IMR-90 (cell line): ENCODE measurements around the gene NCS1. TPM values are rescaled to one million over a fixed set of nuclear protein-coding genes. Genes with fewer than 3 reads are reported as not detected.

ENCODE experiments used
- ATAC-seq: fragments of 200-7000 bp; cut with Tn5 transposase; 2 replicates; pipeline ENCODE4 v1.9.1; 2020; ENCODE audit warnings: low read depth, mild to moderate bottlenecking, moderate library complexity
- BruUV-seq: library from RNA; stranded (reverse); fragments of 400-500 nt; replicated peaks from 2 replicates; lab custom pipeline; 2021; lab: Mats Ljungman, UMichigan
- CTCF ChIA-PET: fragments of 300-600 bp; formaldehyde crosslinking; extraction: SDS; loops from one replicate; lab custom pipeline; 2021; ENCODE audit warnings: antibody characterized with exemption; lab: Yijun Ruan, JAX
- POLR2A ChIA-PET: fragments of 300-600 bp; sonication (Branson Sonifier 250); formaldehyde crosslinking; loops from one replicate; lab custom pipeline; 2022; ENCODE audit warnings: antibody characterized with exemption; ENCODE audit not compliant: unreplicated experiment; lab: Charles Lee
- DNase-seq: peaks from one replicate; pipeline ENCODE4 v3.0.0; 2013
- H2AFZ ChIP-seq: replicated peaks from 2 replicates; pipeline ENCODE3; 2013; ENCODE audit warnings: low read length, mild to moderate bottlenecking; ENCODE audit not compliant: poor library complexity
- H2AK5ac ChIP-seq: 2 replicates; pipeline ENCODE4 v1.6.1; 2013; ENCODE audit warnings: low read depth, low read length, inconsistent platforms
- H2AK9ac ChIP-seq: replicated peaks from 2 replicates; pipeline ENCODE3; 2013; ENCODE audit warnings: mild to moderate bottlenecking, low read depth, low read length, moderate library complexity; ENCODE audit not compliant: poor library complexity
- H2BK120ac ChIP-seq: 2 replicates; pipeline ENCODE4 v1.6.1; 2013; ENCODE audit warnings: low read depth, low read length, inconsistent platforms
- H2BK15ac ChIP-seq: 3 replicates; pipeline ENCODE4 v1.6.1; 2013; ENCODE audit warnings: low read depth, low read length, inconsistent platforms
- H2BK20ac ChIP-seq: 2 replicates; pipeline ENCODE4 v1.6.1; 2013; ENCODE audit warnings: low read depth, mild to moderate bottlenecking, inconsistent platforms, low read length, moderate library complexity
- H2BK5ac ChIP-seq: 2 replicates; pipeline ENCODE4 v1.6.1; 2013; ENCODE audit warnings: mild to moderate bottlenecking, low read depth, low read length, inconsistent platforms; ENCODE audit not compliant: poor library complexity, severe bottlenecking
- H3K14ac ChIP-seq: replicated peaks from 2 replicates; pipeline ENCODE4 v1.6.1; 2013; ENCODE audit warnings: low read depth, low read length, inconsistent platforms
- H3K18ac ChIP-seq: 2 replicates; pipeline ENCODE4 v1.6.1; 2013; ENCODE audit warnings: low read depth, low read length, control low read depth
- H3K23ac ChIP-seq: 2 replicates; pipeline ENCODE4 v1.6.1; 2013; ENCODE audit warnings: low read depth, low read length, inconsistent platforms
- H3K27ac ChIP-seq: 2 replicates; pipeline ENCODE4 v1.5.1; 2013; ENCODE audit warnings: mild to moderate bottlenecking, control low read depth, low read length; ENCODE audit not compliant: insufficient read depth
- H3K27me3 ChIP-seq: 2 replicates; pipeline ENCODE4 v1.6.1; 2013; ENCODE audit warnings: low read length; ENCODE audit not compliant: control insufficient read depth, insufficient read depth
- H3K36me3 ChIP-seq: 2 replicates; pipeline ENCODE4 v1.6.1; 2013; ENCODE audit warnings: low read length, mixed read lengths; ENCODE audit not compliant: control insufficient read depth, insufficient read depth
- H3K4ac ChIP-seq: 2 replicates; pipeline ENCODE4 v1.6.1; 2013; ENCODE audit warnings: low read depth, low read length, inconsistent platforms
- H3K4me1 ChIP-seq: 2 replicates; pipeline ENCODE4 v1.6.1; 2013; ENCODE audit warnings: low read length, mixed read lengths; ENCODE audit not compliant: control insufficient read depth, insufficient read depth
- H3K4me2 ChIP-seq: 2 replicates; pipeline ENCODE4 v1.6.1; 2013; ENCODE audit warnings: low read depth, mild to moderate bottlenecking, control low read depth, low read length, moderate library complexity
- H3K4me3 ChIP-seq: 2 replicates; pipeline ENCODE4 v1.5.1; 2013; ENCODE audit warnings: low read depth, mild to moderate bottlenecking, control low read depth, low read length, moderate library complexity; ENCODE audit not compliant: insufficient read depth
- H3K56ac ChIP-seq: 2 replicates; pipeline ENCODE4 v1.6.1; 2013; ENCODE audit warnings: low read length, inconsistent platforms; ENCODE audit not compliant: insufficient read depth; ENCODE audit errors: extremely low read depth
- H3K79me1 ChIP-seq, 2 experiments: 2 replicates each; pipeline ENCODE4 v1.6.1; 2013; ENCODE audit warnings: low read length in 2 of 2, inconsistent platforms in 1 of 2, low read depth in 1 of 2
- H3K9ac ChIP-seq: 2 replicates; pipeline ENCODE4 v1.6.1; 2013; ENCODE audit warnings: low read depth, low read length, control low read depth
- H3K9me1 ChIP-seq: 2 replicates; pipeline ENCODE4 v1.6.1; 2013; ENCODE audit warnings: low read length, inconsistent platforms; ENCODE audit not compliant: insufficient read depth
- H3K9me3 ChIP-seq: 2 replicates; pipeline ENCODE4 v1.6.1; 2013; ENCODE audit warnings: low read length; ENCODE audit not compliant: control insufficient read depth, insufficient read depth
- H4K20me1 ChIP-seq: 2 replicates; pipeline ENCODE4 v1.6.1; 2013; ENCODE audit warnings: low read length, inconsistent platforms; ENCODE audit not compliant: insufficient read depth
- H4K5ac ChIP-seq: 2 replicates; pipeline ENCODE4 v1.6.1; 2013; ENCODE audit warnings: mild to moderate bottlenecking, low read depth, low read length, control low read depth
- H4K8ac ChIP-seq, 2 experiments: 2 replicates each; pipeline ENCODE4 v1.6.1; 2013; ENCODE audit warnings: low read depth in 2 of 2, low read length in 2 of 2, control low read depth in 1 of 2, inconsistent platforms in 1 of 2
- H4K91ac ChIP-seq: 2 replicates; pipeline ENCODE4 v1.6.1; 2013; ENCODE audit warnings: low read depth, low read length, inconsistent platforms; ENCODE audit not compliant: insufficient read depth
- BHLHE40 ChIP-seq: fragments of 150-350 bp; IDR thresholded peaks from 2 replicates; pipeline ENCODE4 v1.6.1; 2016; ENCODE audit warnings: mild to moderate bottlenecking, low read depth, low read length
- CEBPB ChIP-seq: IDR thresholded peaks from 2 replicates; pipeline ENCODE4 v1.6.1; 2012; ENCODE audit warnings: low read depth, low read length, improper control_type of control experiment
- CHD1 ChIP-seq: IDR thresholded peaks from 2 replicates; pipeline ENCODE4 v1.6.1; 2012; ENCODE audit warnings: low read depth, low read length, improper control_type of control experiment
- MAFK ChIP-seq: IDR thresholded peaks from 2 replicates; pipeline ENCODE4 v1.6.1; 2012; ENCODE audit warnings: low read depth, low read length, improper control_type of control experiment
- MAZ ChIP-seq: IDR thresholded peaks from 2 replicates; pipeline ENCODE4 v1.6.1; 2012; ENCODE audit warnings: low read depth, mild to moderate bottlenecking, low read length, improper control_type of control experiment, moderate library complexity, borderline replicate concordance
- NFE2L2 ChIP-seq: fragments of 150-350 bp; IDR thresholded peaks from 2 replicates; pipeline ENCODE4 v1.6.1; 2016; ENCODE audit warnings: low read depth, mild to moderate bottlenecking, low read length
- POLR2A ChIP-seq: IDR thresholded peaks from 2 replicates; pipeline ENCODE4 v1.6.1; 2012; ENCODE audit warnings: mild to moderate bottlenecking, low read depth, low read length
- RAD21 ChIP-seq: IDR thresholded peaks from 2 replicates; pipeline ENCODE4 v1.6.1; 2012; ENCODE audit warnings: low read length, improper control_type of control experiment
- RCOR1 ChIP-seq: IDR thresholded peaks from 2 replicates; pipeline ENCODE4 v1.6.1; 2012; ENCODE audit warnings: mild to moderate bottlenecking, low read length, improper control_type of control experiment; ENCODE audit not compliant: insufficient replicate concordance
- RFX5 ChIP-seq: IDR thresholded peaks from 2 replicates; pipeline ENCODE4 v1.8.0; 2012; ENCODE audit warnings: low read depth, mild to moderate bottlenecking, low read length, moderate library complexity
- SMC3 ChIP-seq: fragments of 150-350 bp; IDR thresholded peaks from 2 replicates; pipeline ENCODE4 v1.6.1; 2016; ENCODE audit warnings: low read depth, mild to moderate bottlenecking, antibody characterized with exemption, low read length, moderate library complexity
- WGBS, 2 experiments: methylation state at CpG; one replicate each; pipeline versions ENCODE4 v1.1.5 to v1.1.7; 2013; ENCODE audit warnings: missing lambda C conversion rate in 2 of 2; ENCODE audit not compliant: insufficient read length in 1 of 2; ENCODE audit errors: extremely low coverage in 2 of 2; 5-methylcytosine and 5-hydroxymethylcytosine counted together
- dilution Hi-C: fragments of 300-500 bp; cut with HindIII; formaldehyde crosslinking; loops from one replicate; pipeline ENCODE4 v1.14.3; 2018; ENCODE audit warnings: low sequenced_read_pairs; ENCODE audit not compliant: unreplicated experiment
- in situ Hi-C: fragments of 300-500 bp; cut with MboI; formaldehyde crosslinking; loops from 3 replicates; pipeline ENCODE4 v1.14.3; 2019; ENCODE audit warnings: low sequenced_read_pairs, inconsistent platforms, mixed read lengths
- intact Hi-C: fragments of 100-400 bp; cut with micrococcal nuclease; formaldehyde crosslinking; loops from 2 replicates; pipeline ENCODE4 v1.10.0; 2022
- polyA plus RNA-seq, 3 experiments: library from polyadenylated mRNA; depleted of rRNA; stranded (reverse); fragments of >200 nt; gene quantifications; 2 replicates each; pipeline ENCODE4 v1.2.3, GENCODE V29; 2012; ENCODE audit warnings: low replicate concordance in 1 of 3
- total RNA-seq: library from RNA; depleted of rRNA; stranded (reverse); fragments of >200 nt; gene quantifications from 2 replicates; pipeline ENCODE4 v1.2.3, GENCODE V29; 2012
- TF ChIP-seq, protein P1 (sequence below): fragments of 150-350 bp; IDR thresholded peaks from 2 replicates; pipeline ENCODE4 v1.6.1; 2016; ENCODE audit warnings: low read depth, mild to moderate bottlenecking, low read length, moderate library complexity, borderline replicate concordance
- TF ChIP-seq, protein P2 (sequence below): conservative IDR thresholded peaks from 2 replicates; pipeline ENCODE4 v1.5.1; 2012; ENCODE audit warnings: mild to moderate bottlenecking, low read depth, low read length, improper control_type of control experiment
- TF ChIP-seq, protein P3 (sequence below): fragments of 150-350 bp; IDR thresholded peaks from 2 replicates; pipeline ENCODE4 v1.6.1; 2017; ENCODE audit warnings: mild to moderate bottlenecking, antibody characterized with exemption, low read length, low read depth

The NCS1 gene
- total and polyA plus RNA-seq, 2 of the 4 experiments (the other 2 are of a cell fraction), result 41.0 to 60.5 TPM

DNA sequence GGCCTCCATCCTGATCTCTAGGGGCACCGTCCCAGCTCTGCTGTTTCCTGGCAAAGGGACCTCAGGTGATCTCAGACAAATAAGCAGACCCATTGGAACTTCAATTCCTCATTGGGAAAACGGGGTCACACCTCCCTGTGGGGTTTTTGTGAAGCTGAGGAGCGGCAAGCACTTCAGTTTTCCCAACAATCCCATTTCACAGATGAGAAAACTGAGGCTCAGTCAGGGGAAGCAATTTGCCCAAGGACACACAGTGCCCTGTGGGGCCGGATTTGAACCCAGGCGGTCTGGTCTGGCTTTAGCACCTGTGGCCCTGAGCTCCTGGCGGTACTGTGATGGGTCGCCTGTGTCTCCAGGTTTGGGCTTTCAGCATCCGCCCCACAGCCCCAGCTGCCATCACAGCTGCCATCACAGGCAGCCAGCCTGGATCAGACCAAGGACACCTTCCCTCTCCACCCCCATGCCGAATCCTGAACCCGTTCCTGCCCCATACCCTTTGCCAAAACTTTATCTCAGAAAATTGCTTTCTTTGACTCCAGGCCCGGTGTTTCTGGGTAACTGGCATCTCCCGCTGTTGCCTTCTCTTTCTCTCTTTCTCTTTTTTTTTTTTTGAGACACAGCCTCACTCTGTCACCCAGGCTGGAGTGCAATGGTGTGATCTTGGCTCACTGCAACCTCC is 26.4 kb downstream of the NCS1 start:
- no peak overlapping the region for H3K27ac ChIP-seq
- ATAC-seq (no peak), DNase-seq (no peak)
- no peak overlapping the region for H3K56ac ChIP-seq
- no peak overlapping the region; the same call in 2 of the 3 replicates for H2BK15ac ChIP-seq
- H3K4me3 ChIP-seq, result no peak overlapping the region
- peaks cover 30 to 88% of the 10 kb centered on the region in 2 experiments; a peak in 3 of 4 replicates for H3K79me1 ChIP-seq
- dilution Hi-C loops, result no loop called here
- intact Hi-C loops, result no loop called here
- H4K8ac ChIP-seq, result no peak overlapping the region
- no peak overlapping the region for H2BK5ac ChIP-seq
- H3K4me1 ChIP-seq, result peaks cover 32% of the 10 kb centered on the region
- in situ Hi-C loops, result no loop called here
- WGBS, 2 experiments, result 94% methylated on average over 6 of the region's 12 CpGs; no CpG with 5 or more reads in 1 of the 2 experiments
- H4K91ac ChIP-seq, result peak overlapping the region; percentile 11; the same call in 1 of the 2 replicates
- peaks cover 82% of the 10 kb centered on the region for H4K20me1 ChIP-seq
- POLR2A ChIA-PET, result interaction anchor here (0.6 kb wide), 1 partner anchor 17 kb away, joined by 3 read pairs; no protein-coding TSS in a partner anchor
- H2BK120ac ChIP-seq, result no peak overlapping the region
- CTCF ChIA-PET, result no interaction called here
- H2AK9ac ChIP-seq, result no peak overlapping the region
- no peak overlapping the region for H2AFZ ChIP-seq
- peak overlapping the region; percentile 64 for H2AK5ac ChIP-seq
- peaks cover 6% of the 10 kb centered on the region for H3K36me3 ChIP-seq
- H2BK20ac ChIP-seq, result no peak overlapping the region
- no peak overlapping the region for H3K14ac ChIP-seq
- no peak overlapping the region for H4K5ac ChIP-seq
- no peak overlapping the region for H3K18ac ChIP-seq
- H3K27me3 ChIP-seq, result no peaks in the 10 kb centered on the region
- no peaks in the 10 kb centered on the region for H3K9me3 ChIP-seq
- peak overlapping the region; percentile 15; the same call in 1 of the 2 replicates for H3K4ac ChIP-seq
- BruUV-seq, result no TSS peak
- TF ChIP-seq BHLHE40 (no peak), RAD21 (no peak), CHD1 (no peak), SMC3 (no peak), NFE2L2 (no peak), MAFK (no peak), CEBPB (no peak), POLR2A (no peak), MAZ (no peak), RFX5 (no peak), RCOR1 (no peak)
- TF ChIP-seq, protein P1, sequence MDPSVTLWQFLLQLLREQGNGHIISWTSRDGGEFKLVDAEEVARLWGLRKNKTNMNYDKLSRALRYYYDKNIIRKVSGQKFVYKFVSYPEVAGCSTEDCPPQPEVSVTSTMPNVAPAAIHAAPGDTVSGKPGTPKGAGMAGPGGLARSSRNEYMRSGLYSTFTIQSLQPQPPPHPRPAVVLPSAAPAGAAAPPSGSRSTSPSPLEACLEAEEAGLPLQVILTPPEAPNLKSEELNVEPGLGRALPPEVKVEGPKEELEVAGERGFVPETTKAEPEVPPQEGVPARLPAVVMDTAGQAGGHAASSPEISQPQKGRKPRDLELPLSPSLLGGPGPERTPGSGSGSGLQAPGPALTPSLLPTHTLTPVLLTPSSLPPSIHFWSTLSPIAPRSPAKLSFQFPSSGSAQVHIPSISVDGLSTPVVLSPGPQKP, result no peak
- TF ChIP-seq, protein P2, sequence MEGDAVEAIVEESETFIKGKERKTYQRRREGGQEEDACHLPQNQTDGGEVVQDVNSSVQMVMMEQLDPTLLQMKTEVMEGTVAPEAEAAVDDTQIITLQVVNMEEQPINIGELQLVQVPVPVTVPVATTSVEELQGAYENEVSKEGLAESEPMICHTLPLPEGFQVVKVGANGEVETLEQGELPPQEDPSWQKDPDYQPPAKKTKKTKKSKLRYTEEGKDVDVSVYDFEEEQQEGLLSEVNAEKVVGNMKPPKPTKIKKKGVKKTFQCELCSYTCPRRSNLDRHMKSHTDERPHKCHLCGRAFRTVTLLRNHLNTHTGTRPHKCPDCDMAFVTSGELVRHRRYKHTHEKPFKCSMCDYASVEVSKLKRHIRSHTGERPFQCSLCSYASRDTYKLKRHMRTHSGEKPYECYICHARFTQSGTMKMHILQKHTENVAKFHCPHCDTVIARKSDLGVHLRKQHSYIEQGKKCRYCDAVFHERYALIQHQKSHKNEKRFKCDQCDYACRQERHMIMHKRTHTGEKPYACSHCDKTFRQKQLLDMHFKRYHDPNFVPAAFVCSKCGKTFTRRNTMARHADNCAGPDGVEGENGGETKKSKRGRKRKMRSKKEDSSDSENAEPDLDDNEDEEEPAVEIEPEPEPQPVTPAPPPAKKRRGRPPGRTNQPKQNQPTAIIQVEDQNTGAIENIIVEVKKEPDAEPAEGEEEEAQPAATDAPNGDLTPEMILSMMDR, result no peak
- TF ChIP-seq, protein P3, sequence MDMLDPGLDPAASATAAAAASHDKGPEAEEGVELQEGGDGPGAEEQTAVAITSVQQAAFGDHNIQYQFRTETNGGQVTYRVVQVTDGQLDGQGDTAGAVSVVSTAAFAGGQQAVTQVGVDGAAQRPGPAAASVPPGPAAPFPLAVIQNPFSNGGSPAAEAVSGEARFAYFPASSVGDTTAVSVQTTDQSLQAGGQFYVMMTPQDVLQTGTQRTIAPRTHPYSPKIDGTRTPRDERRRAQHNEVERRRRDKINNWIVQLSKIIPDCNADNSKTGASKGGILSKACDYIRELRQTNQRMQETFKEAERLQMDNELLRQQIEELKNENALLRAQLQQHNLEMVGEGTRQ, result no peak
- no peak overlapping the region for H3K4me2 ChIP-seq
- H3K23ac ChIP-seq, result no peak overlapping the region
- peaks cover 31% of the 10 kb centered on the region for H3K9me1 ChIP-seq
- H3K9ac ChIP-seq, result no peak overlapping the region
